Stimulated activated CD4-positive, alpha-beta T cell treated with anti-CD3 and anti-CD28 coated beads, TNF-alpha, amount 100 ng/mL, for 1 hour (primary cell): ENCODE measurements around the gene LCN15.
"Not testable (repeated sequence)": the region's sequence is repeated elsewhere in the genome, so short reads cannot be mapped to it uniquely, and the experiment has no call there.

Experiments
- DNase-seq, 3 donors: peaks; one replicate each; pipeline ENCODE4 v3.0.0-alpha.2; 2020; ENCODE audit warnings: low read depth in 3 of 3, low spot score in 1 of 3

LCN15 gene

DNA sequence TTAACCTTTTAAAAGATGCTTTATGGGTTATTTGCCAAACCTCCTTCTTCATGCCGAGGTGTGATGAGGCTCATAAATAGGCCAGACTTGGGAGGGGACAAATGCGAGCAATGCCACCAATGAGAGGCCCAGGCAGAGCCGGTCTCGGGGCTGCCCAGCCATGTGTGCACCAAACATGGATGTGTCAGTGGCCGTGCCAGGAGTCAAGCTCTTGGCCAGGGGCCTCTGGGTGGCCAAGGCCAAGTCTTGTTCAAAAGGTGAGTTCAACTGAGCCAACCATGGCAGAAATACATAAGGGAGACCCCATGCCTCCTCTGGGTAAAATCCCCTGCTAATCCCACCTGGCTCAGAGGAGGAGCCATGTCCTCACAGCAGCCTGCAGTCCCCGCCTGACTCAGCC, 10.9 kb upstream of the LCN15 start:
- no peak for DNase-seq

DNA sequence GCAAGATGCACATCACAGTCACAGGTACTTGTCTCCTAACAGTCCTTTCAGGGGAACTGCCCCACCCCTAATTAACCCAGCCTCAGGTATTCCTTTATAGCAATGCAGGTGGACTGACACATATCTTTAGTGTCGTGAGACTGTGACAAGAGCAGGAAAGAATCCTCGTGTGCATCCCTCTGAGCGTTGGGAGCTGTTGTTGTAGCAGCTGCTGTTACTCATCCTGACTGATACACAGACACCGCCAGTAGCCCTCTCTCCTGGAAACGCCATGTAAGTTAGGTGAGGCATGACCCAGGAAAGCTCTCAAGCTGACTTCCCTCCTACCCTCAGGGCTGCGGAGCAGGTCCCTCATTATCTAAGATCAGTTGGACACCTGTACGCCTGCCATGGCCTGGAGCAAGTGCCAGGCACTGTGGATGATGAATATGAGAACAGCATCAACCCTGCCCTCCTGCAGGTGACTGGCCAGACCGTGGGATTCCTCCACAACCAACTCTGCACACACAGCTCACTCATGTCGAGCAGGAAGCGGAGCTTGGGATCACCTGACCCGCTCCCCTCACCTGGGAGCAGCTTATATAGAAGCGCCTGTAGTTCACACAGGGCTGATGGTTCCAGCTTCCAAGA, 10.2 kb upstream of the LCN15 start:
- DNase-seq, result no peak

DNA sequence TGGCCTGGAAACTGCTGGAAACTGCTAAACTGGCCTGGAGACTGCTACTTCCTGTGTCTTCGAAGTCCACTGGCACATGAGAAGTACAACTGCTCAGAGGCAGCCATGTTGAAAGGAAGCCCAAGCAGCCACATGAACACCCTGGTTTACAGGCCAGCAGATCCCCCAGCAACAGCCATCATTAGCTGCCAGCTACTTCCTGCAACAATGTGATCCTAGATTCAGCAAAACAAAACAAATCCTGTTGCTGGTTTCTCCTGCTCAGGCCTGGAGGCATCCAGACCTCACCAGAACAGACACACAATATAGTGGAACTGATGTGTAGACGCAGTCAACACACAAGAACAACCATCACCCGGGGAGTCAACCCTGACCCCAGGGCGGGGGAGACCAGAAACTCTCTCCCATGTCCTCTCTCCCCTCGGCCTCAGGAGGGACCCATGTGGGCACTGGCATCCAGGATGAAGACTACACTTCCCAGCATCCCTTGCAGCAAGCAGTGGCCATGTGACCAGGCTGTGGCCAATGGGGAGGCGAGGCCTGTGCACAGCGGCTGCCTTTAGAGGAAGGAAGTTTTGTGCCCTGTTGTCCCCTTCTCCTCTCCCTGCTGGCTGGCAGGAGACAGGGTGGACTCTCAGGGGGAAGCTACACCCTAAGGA, 9.2 kb upstream of the LCN15 start:
- DNase-seq, result no peak

DNA sequence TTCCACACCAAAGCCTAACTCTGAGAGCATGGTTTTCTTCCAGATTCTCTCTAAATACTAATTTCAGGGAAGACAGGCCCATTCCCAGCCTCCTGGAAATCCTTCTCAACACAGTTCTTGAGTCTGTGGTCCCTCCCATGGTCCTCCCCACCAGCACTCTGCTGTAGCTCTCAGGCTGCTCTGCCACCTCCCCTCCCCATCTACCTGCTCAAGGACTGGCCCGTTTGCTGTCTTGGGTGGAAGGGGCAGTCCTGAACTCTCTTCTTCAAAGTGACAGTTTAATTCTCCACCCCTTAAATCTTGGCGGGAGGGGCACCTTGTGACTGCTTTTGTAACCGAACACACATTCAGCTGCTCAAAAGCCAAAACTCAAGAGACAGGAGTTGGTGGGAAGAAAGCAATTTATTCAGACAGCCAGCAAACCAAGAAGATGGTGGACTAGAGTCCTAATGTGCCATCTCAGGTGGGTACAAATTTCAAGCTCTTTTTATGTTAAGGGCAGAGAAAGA, 7.6 kb upstream of the LCN15 start:
- DNase-seq, result no peak

DNA sequence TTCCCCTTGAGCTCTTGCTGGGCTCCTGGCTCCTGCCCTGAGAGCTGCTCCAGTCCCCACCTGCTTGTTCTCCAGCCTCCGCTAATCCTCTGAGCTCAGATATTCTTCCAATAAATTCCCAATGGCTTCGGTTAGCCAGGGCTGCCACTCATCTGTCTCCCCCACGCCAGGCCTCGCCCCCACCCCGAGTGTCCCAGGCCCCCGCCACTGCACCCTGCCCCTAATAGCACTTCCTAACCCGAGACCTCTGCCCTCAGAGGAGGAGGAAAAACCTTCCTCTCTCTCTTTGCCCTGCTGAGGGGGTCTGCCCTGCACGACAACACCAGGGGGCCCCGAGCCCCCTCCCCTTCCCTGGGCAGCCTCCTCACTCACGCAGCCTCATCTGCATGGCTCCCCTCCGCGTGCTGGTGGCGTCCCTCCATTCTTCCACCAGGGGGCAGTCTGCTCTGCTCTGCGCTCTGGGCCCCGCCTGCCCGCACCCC, 5.4 kb upstream of the LCN15 start:
- peak in 2 of 3 donors; percentile 22 to 42 for DNase-seq

DNA sequence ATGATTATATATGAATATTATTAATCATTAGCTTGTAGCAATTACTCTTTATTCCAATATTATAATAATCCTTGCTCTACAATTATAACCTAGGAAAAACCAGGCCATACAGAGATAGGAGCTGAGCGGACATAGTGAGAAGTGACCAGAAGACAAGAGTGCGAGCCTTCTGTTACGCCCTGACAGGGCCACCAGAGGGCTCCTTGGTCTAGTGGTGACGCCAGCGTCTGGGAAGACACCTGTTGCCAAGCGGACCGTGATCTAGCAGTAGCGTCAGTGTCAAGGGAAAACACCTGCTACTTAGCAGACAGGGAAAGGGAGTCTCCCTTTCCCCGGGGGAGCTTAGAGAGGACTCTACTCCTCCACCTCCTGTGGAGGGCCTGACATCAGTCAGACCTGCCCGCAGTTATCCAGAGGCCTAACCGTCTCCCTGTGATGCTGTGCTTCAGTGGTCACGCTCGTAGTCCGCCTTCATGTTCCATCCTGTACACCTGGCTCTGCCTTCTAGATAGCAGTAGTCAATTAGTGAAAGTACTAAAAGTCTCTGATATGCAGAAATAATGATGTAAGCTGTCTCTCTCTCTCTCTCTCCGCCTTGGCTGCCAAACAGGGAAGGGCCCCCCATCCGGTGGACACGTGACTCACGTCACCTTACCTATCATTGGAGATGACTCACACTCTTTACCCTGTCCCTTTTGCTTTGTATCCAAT, 2.2 kb upstream of the LCN15 start:
- DNase-seq, result not testable (repeated sequence)

DNA sequence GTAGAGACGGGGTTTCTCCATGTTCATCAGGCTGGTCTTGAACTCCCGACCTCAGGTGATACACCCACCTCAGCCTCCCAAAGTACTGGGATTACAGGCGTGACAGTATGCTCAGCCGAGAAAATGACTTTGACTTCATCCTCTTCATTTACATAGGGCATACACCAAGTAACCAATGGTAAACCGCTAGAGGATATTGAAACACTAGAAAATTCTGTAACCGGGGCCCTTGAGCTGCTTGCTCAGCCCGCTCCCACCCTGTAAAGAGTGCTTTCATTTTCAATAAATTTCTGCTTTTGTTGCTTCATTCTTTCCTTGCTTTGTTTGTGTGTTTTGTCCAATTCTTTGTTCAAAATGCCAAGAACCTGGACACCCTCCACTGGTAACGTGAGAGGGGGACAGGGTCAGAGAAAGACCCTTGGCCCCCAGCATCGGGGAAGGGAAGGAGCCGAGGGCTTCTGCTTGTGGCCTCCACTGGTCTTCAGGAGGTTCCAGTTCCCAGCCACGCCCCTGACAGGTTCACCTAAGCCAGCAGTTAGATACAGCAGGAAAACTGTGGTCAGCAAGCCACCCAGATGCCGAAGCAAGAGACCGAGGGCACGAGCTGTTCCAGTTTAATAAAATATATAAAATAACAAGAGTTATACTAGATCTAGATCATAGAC, 1.6 kb upstream of the LCN15 start:
- DNase-seq, result not testable (repeated sequence)

DNA sequence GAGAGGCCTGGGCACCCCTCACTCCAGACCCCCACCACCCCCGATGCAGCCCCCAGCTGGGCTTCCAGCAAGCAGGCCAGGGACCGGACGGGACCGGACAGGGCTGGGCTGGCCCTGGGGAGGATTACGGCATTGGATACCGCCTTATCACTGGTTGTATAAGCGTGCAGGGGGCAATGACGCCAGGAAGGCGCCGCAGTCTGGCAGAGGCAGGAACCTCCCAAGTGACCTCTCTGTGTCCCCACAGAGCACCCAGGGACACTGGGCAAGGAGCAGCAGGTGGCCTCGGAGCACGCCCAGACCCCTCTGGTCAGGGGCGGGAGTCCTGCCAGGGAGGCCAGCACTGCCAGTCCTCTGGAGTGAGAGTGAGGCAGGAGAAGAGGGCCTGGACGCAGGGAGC, 723 bp upstream of the LCN15 start:
- DNase-seq, result no peak

DNA sequence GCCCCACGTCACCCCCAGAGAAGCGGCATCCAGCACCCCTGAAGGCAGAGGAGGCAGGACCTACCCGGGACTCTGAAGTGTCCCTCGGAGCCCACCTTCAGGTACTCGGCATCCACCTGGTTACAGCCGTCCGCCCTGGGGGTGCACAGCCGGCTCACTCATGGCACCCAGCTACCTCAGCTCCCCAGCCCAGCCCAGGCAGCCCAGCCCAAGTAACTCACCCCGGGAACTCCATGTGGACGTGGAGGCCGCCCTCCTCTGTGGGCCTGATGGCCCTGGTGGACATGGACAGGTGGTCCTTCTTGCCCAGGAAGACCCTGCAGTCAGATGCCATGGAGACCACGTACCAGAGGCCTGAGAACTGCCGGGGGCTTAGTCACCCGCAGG, 676 bp downstream of the LCN15 start:
- DNase-seq, result no peak

DNA sequence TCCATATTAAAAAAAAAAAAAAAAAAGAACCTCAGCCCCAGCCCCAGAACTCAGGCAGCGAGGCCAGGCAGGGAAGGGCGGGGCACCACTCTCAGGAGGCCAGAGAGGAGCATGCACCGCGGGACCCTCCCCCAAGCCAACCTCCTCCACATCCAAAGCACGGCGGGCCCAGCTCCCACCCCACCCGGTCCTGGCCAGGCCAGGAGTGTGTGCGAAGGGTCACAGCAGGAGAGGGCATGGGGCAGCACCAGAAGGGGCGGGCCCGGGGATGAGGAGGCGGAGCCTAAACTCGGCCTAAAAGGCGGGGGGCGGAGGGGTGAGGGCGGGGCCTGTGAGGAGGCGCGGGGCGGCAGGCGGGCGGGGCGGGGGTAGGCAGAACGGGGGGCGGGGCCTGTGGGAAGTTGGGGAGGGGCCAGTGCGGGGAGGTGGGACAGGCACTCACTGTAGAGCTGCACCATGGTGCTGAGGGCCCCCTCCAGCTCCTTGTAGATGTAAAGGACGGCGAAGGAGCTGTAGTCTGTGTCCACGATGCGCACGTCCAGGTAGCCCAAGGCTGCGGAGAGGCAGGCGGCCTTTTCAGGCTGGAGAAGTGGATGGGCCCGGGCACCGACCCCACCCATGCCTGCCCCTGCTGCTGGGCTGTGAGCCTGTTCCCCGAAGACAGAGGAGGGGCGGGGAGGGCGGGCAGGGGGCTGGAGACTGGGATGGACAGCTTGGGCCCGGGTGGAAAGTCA, 1.2 kb downstream of the LCN15 start:
- DNase-seq, result peak in 1 of 3 donors; percentile 36

DNA sequence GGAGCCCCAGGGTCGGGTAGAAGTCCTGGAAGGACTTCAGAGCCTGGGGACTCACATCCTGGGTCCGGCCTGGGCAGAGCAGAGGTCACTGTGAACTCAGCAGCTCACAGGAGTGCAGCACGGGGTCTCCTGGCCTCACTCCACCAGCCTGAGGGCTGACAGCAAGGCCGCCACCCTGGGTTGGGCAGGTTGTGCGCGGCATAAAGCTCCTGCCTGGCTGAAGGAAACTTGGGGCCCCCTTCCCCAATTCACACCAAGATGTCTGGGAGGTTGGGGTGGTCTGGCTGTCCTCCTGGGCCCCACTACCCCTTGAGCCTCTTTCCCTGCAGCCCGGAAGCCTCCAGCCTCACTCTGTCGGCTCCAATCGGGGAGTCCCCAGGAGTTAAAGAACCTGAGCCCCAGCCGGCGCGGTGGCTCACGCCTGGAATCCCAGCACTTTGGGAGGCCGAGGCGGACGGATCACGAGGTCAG, 2.1 kb downstream of the LCN15 start:
- no peak for DNase-seq

DNA sequence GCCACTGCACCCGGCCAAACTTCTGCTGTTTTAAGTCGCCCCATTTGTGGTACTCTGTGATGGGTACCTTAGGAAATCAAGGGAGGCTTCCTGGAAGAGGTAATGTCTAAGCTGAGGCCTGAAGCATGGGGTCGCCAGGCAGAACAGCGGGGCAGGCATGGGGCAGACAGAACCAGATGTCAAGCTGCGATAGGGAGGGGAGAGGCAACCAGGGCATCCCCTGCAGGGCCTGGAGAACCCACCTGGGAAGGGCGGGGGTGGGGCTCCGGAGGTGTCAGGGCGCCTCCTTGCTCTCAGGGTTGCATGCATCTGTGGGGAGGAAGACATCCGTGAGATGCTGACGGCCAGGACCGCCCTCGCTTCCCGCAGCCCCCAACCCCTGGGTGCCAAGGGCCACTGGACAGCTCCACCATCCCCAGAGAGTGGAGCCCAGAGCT, 2.8 kb downstream of the LCN15 start:
- no peak for DNase-seq

DNA sequence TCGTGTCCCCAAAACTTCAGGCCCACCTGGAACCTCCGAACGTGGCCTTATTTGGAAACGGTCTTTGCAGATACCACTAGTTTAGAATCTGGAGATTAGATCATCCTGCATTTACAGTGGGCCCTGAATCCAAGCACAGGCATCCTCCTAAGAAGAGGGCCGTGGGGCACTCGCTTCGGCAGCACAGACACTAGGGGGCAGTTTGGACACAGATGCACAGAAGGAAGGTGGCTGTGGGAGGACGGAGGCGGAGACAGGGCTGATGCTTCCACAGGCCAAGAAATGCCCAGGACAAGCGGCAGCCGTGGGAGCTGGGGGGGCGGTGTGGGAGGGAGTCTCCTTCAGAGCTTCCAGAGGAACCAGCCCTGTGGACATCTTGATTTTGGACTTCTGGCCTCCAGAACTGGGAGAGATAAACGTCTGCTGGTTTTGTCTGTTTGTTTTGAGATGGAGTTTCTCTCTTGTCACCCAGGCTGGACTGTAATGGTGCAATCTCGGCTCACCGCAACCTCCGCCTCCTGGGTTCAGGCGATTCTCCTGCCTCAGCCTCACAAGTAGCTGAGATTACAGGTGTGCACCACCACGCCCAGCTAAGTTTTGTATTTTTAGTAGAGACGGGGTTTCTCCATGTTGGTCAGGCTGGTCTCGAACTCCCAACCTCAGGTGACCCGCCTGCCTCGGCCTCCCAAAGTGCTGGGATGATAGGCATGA, 3.3 kb downstream of the LCN15 start:
- DNase-seq, result not testable (repeated sequence)

DNA sequence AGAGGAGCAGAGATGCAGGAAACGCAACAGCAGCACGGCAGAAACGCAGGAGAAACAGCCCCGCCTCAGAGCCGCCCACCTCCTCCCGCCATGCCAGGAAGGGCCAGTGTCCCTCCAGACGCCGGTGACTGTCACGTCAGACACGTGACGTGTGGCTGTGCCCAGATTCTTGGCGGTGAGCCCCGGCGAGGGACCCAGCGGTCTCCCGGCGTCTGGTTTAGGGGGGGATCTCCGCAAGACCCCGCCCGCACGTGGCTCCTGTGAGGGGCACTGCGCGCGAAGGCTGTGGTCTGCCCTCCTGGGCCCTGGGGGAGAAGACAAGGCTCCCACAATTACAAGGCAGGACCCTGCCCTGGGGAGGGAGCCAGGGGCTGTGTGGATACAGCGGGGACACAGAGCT, 3.9 kb downstream of the LCN15 start:
- DNase-seq, result no peak

DNA sequence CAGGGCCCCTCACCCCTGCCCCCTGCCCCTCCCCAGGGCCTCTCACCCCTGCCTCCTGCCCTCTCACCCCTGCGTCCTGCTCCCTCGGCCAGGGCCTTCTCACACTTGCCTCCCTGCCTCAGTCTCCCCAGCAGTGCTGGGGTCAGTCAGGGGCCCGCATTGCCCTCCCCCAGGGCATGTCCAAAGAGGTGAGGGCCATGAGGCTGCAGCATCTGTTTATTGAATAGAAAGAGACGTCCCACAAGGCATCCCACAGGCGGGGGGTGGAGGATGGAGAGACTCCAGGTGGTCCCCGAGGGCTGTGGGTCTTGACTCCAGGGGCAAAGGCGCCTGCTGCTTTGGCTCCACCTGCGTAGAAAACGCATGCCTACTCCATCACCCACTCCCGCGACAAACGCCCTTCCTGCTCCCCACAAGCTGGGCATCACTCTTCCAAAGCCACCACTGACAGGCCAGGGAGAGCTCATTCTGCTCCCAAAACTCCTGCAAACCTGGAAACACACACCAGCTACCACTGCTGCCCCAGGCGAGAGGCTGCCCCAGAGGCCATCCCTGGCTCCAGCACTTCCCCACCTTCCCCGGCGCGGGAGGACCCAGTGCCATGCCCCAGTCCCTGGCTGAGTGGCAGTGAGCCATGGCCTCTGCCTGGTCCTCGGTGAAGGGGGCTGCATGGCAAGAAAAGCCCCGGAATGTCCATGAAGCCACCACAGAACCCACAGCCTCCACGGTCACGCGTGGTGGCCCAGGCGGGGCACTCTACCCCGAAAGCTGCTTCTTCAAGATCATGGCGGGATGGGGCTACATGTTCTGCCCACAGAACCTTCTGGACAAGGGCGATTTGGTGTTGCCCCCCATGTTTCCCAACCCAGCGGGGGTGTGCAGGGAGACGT, 4.6 kb downstream of the LCN15 start:
- DNase-seq, result no peak

DNA sequence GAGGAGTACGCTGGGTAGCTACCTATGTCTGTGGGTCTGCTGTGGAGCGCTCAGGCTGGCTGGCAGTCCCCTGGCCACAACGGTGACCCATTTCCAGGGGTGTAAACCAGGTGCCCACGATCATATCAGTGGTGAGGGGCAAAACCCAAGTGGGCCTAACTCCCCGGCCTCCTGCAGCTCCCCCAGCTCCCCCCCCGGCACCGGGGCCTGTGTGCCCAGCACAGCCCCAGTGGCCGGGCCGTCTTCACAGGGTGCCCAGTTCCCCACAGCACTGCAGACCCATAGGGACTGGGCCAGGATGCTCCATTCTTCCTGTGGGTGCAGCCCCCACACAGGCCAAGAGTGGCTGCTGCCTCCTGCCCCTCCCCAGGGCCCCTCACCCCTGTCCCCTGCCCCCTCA, 5.3 kb downstream of the LCN15 start:
- DNase-seq, result no peak

DNA sequence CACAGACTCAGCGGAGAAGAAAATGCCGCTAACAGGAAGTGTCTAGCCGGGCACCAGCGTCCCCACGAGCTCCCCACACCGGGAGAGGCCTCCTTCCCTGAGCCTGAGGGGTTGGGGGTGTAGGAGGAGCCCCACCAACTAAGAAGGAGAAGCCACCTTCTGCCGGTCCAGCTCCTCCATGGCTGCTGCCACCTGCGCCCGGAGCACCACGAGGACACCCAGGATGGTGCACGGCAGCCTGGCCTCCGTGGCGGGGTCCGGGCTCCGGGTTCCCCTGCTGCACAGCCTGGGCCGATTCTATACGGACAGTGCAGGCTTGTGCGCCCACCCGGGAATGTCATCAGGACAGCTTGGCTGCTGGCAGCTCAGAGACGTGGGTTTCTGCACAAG, 6.6 kb downstream of the LCN15 start:
- no peak for DNase-seq

DNA sequence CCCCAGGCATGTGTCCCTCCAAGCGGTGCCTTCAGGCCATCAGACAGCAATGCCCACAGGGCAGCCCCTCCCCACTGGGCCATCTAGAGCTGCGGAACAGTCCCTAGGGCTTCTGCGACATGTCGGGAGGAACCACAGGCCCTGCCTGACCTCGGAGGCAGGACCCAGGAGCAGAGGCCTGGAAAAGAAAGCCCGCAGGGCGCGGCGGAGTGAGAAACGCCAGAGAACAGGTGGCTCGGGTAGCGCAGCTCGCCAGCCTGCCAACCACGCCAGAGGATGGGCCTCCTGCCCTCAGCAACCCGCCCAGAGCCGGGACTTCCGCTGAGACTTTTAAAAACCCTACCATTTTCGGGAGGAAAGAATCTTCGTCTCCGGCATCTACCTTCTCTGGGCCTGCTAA, 7.0 kb downstream of the LCN15 start:
- DNase-seq, result no peak

DNA sequence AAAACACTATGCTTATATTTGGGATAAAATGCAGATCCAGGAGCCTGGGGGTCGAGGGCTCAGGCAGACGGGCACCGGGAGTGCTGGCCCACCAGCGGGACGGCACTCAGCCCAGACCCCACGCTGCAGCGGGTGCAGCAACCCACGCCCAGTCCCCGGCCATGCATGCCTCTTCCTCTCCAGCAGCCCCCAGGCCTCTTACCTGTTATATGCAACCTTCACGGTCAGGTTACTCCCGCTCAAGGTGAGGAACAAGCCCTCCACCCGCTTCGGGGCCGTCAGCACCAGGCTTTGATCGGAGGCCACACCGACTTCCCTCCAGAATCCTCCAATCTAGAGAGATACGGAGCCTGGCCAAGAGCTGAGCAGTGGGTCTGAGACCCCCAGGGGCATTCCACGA, 7.5 kb downstream of the LCN15 start:
- DNase-seq, result no peak
